ENCODE data around the gene UBE2Z. TPM values are rescaled to one million over a fixed set of nuclear protein-coding genes. Genes with fewer than 3 reads are reported as not detected.
"Not testable (repeated sequence)": the region's sequence is repeated elsewhere in the genome, so short reads cannot be mapped to it uniquely, and the experiment has no call there.

Gene UBE2Z
- polyA plus RNA-seq (2013, experiment 1 of 4): 98.9 TPM
- 85.6 TPM for polyA plus RNA-seq (2013, experiment 2 of 4)
- 64.5 TPM for polyA plus RNA-seq (2013, experiment 3 of 4)
- polyA plus RNA-seq (2013, experiment 4 of 4): 70.4 TPM

- H3K4me3 ChIP-seq (ENCODE audit: insufficient read depth, low read depth, low read length): peak within 1 kb of the TSS; percentile 84
- no peaks in the 10 kb centered on the region for H3K9me3 ChIP-seq (ENCODE audit: control insufficient read depth, low read length)
- peaks cover 14% of the 10 kb centered on the region for H3K4me1 ChIP-seq (ENCODE audit: control insufficient read depth, insufficient read depth, low read length)
- WGBS, 2 experiments: 0 to 1% methylated on average over 81 of the region's 81 CpGs
- H3K27ac ChIP-seq (ENCODE audit: insufficient read depth, low read depth, low read length, poor library complexity, severe bottlenecking): peak within 1 kb of the TSS; percentile 98
- H3K27me3 ChIP-seq (ENCODE audit: control insufficient read depth, insufficient read depth, low read length, poor library complexity, severe bottlenecking): no peaks in the 10 kb centered on the region
- H3K36me3 ChIP-seq (ENCODE audit: control insufficient read depth, insufficient read depth, low read length): peaks cover 11% of the 10 kb centered on the region
Observed at GRCh38 chr17:48908047-48908843, at the start of gene UBE2Z. UBE2Z (plus strand) TSS chr17:48908407; CDS start chr17:48908504, 97 bp downstream.

GRCh38 chr17:48860034-48860433 is 48.2 kb upstream of the UBE2Z start:
- WGBS, 2 experiments: 96 to 98% methylated on average over 3 of the region's 3 CpGs
- H3K4me1 ChIP-seq (ENCODE audit: control insufficient read depth, insufficient read depth, low read length): no peaks in the 10 kb centered on the region
- H3K9me3 ChIP-seq (ENCODE audit: control insufficient read depth, low read length): no peaks in the 10 kb centered on the region
- no peaks in the 10 kb centered on the region for H3K36me3 ChIP-seq (ENCODE audit: control insufficient read depth, insufficient read depth, low read length)
- H3K27me3 ChIP-seq (ENCODE audit: control insufficient read depth, insufficient read depth, low read length, poor library complexity, severe bottlenecking): no peaks in the 10 kb centered on the region
- no peak overlapping the region for H3K4me3 ChIP-seq (ENCODE audit: insufficient read depth, low read depth, low read length)
- peak overlapping the region; percentile 36 for H3K27ac ChIP-seq (ENCODE audit: insufficient read depth, low read depth, low read length, poor library complexity, severe bottlenecking)

GRCh38 chr17:48860456-48860855 is 47.8 kb upstream of the UBE2Z start:
- Histone ChIP-seq H3K9me3 (ENCODE audit: control insufficient read depth, low read length) (peaks cover under 1% of the 10 kb centered on the region), H3K36me3 (ENCODE audit: control insufficient read depth, insufficient read depth, low read length) (no peaks in the 10 kb centered on the region), H3K27me3 (ENCODE audit: control insufficient read depth, insufficient read depth, low read length, poor library complexity, severe bottlenecking) (no peaks in the 10 kb centered on the region), H3K27ac (ENCODE audit: insufficient read depth, low read depth, low read length, poor library complexity, severe bottlenecking) (peak overlapping the region; percentile 36), H3K4me1 (ENCODE audit: control insufficient read depth, insufficient read depth, low read length) (no peaks in the 10 kb centered on the region), H3K4me3 (ENCODE audit: insufficient read depth, low read depth, low read length) (no peak overlapping the region)
- 94 to 96% methylated on average over 4 of the region's 4 CpGs for WGBS, 2 experiments

GRCh38 chr17:48868916-48869500 is 39.2 kb upstream of the UBE2Z start:
- 83 to 85% methylated on average over 3 of the region's 3 CpGs for WGBS, 2 experiments
- Histone ChIP-seq H3K27me3 (ENCODE audit: control insufficient read depth, insufficient read depth, low read length, poor library complexity, severe bottlenecking) (no peaks in the 10 kb centered on the region), H3K4me3 (ENCODE audit: insufficient read depth, low read depth, low read length) (no peak overlapping the region), H3K4me1 (ENCODE audit: control insufficient read depth, insufficient read depth, low read length) (no peaks in the 10 kb centered on the region), H3K27ac (ENCODE audit: insufficient read depth, low read depth, low read length, poor library complexity, severe bottlenecking) (no peak overlapping the region), H3K36me3 (ENCODE audit: control insufficient read depth, insufficient read depth, low read length) (no peaks in the 10 kb centered on the region), H3K9me3 (ENCODE audit: control insufficient read depth, low read length) (peaks cover 2% of the 10 kb centered on the region)

GRCh38 chr17:48869821-48870318 is 38.3 kb upstream of the UBE2Z start:
- H3K4me3 ChIP-seq (ENCODE audit: insufficient read depth, low read depth, low read length): no peak overlapping the region
- H3K27me3 ChIP-seq (ENCODE audit: control insufficient read depth, insufficient read depth, low read length, poor library complexity, severe bottlenecking): no peaks in the 10 kb centered on the region
- 86 to 95% methylated on average over 6 of the region's 6 CpGs for WGBS, 2 experiments
- no peaks in the 10 kb centered on the region for H3K4me1 ChIP-seq (ENCODE audit: control insufficient read depth, insufficient read depth, low read length)
- H3K36me3 ChIP-seq (ENCODE audit: control insufficient read depth, insufficient read depth, low read length): no peaks in the 10 kb centered on the region
- H3K9me3 ChIP-seq (ENCODE audit: control insufficient read depth, low read length): peaks cover 2% of the 10 kb centered on the region
- H3K27ac ChIP-seq (ENCODE audit: insufficient read depth, low read depth, low read length, poor library complexity, severe bottlenecking): no peak overlapping the region

GRCh38 chr17:48871035-48871550 is 37.1 kb upstream of the UBE2Z start:
- Histone ChIP-seq H3K9me3 (ENCODE audit: control insufficient read depth, low read length) (no peaks in the 10 kb centered on the region), H3K27me3 (ENCODE audit: control insufficient read depth, insufficient read depth, low read length, poor library complexity, severe bottlenecking) (no peaks in the 10 kb centered on the region), H3K4me3 (ENCODE audit: insufficient read depth, low read depth, low read length) (no peak overlapping the region), H3K4me1 (ENCODE audit: control insufficient read depth, insufficient read depth, low read length) (no peaks in the 10 kb centered on the region), H3K36me3 (ENCODE audit: control insufficient read depth, insufficient read depth, low read length) (no peaks in the 10 kb centered on the region), H3K27ac (ENCODE audit: insufficient read depth, low read depth, low read length, poor library complexity, severe bottlenecking) (no peak overlapping the region)
- WGBS, 2 experiments: 88 to 90% methylated on average over 4 of the region's 4 CpGs

GRCh38 chr17:48871551-48872351 is 36.5 kb upstream of the UBE2Z start:
- Histone ChIP-seq H3K9me3 (ENCODE audit: control insufficient read depth, low read length) (no peaks in the 10 kb centered on the region), H3K4me1 (ENCODE audit: control insufficient read depth, insufficient read depth, low read length) (no peaks in the 10 kb centered on the region), H3K27me3 (ENCODE audit: control insufficient read depth, insufficient read depth, low read length, poor library complexity, severe bottlenecking) (no peaks in the 10 kb centered on the region), H3K27ac (ENCODE audit: insufficient read depth, low read depth, low read length, poor library complexity, severe bottlenecking) (no peak overlapping the region), H3K36me3 (ENCODE audit: control insufficient read depth, insufficient read depth, low read length) (no peaks in the 10 kb centered on the region), H3K4me3 (ENCODE audit: insufficient read depth, low read depth, low read length) (no peak overlapping the region)
- 85 to 86% methylated on average over 11 of the region's 11 CpGs for WGBS, 2 experiments

GRCh38 chr17:48872409-48872808 is 35.8 kb upstream of the UBE2Z start:
- not testable (repeated sequence) for H3K4me3 ChIP-seq (ENCODE audit: insufficient read depth, low read depth, low read length); H3K27me3 ChIP-seq (ENCODE audit: control insufficient read depth, insufficient read depth, low read length, poor library complexity, severe bottlenecking); H3K9me3 ChIP-seq (ENCODE audit: control insufficient read depth, low read length); H3K27ac ChIP-seq (ENCODE audit: insufficient read depth, low read depth, low read length, poor library complexity, severe bottlenecking); H3K36me3 ChIP-seq (ENCODE audit: control insufficient read depth, insufficient read depth, low read length); H3K4me1 ChIP-seq (ENCODE audit: control insufficient read depth, insufficient read depth, low read length)
- 91 to 95% methylated on average over 3 of the region's 3 CpGs for WGBS, 2 experiments

GRCh38 chr17:48873209-48873608 is 35.0 kb upstream of the UBE2Z start:
- Histone ChIP-seq H3K36me3 (ENCODE audit: control insufficient read depth, insufficient read depth, low read length) (no peaks in the 10 kb centered on the region), H3K27me3 (ENCODE audit: control insufficient read depth, insufficient read depth, low read length, poor library complexity, severe bottlenecking) (no peaks in the 10 kb centered on the region), H3K4me3 (ENCODE audit: insufficient read depth, low read depth, low read length) (no peak overlapping the region), H3K4me1 (ENCODE audit: control insufficient read depth, insufficient read depth, low read length) (no peaks in the 10 kb centered on the region), H3K27ac (ENCODE audit: insufficient read depth, low read depth, low read length, poor library complexity, severe bottlenecking) (no peak overlapping the region), H3K9me3 (ENCODE audit: control insufficient read depth, low read length) (no peaks in the 10 kb centered on the region)
- 91 to 100% methylated on average over 1 of the region's 1 CpG for WGBS, 2 experiments

Measured in ectodermal cell (in vitro differentiated cells).